SU-DHL-6 (cell line): Measurements from ENCODE around the gene EIF2S3.

Experiments
- CTCF ChIP-seq: fragments of 200-600 bp; sonication (generic); IDR thresholded peaks from one replicate; pipeline ENCODE4 v1.5.1; 2017; ENCODE audit warnings: antibody characterized with exemption, mild to moderate bottlenecking, low read length, moderate library complexity; ENCODE audit not compliant: insufficient read depth, poor library complexity, severe bottlenecking
- EZH2phosphoT487 ChIP-seq: fragments of 200-600 bp; sonication (generic), shearing (Covaris generic); conservative IDR thresholded peaks from 2 replicates; pipeline ENCODE4 v1.6.1; 2018; ENCODE audit warnings: mild to moderate bottlenecking, antibody characterized with exemption, low read length, moderate library complexity, mixed read lengths

- no peak for TF ChIP-seq CTCF
- TF ChIP-seq EZH2phosphoT487 = no peak
Observed at GRCh38 chrX:24093746-24094145, 39.0 kb downstream of the EIF2S3 start.
